H1 (cell line): ENCODE results near the gene NPIPB5. TPM values are rescaled to one million over a fixed set of nuclear protein-coding genes. Genes with fewer than 3 reads are reported as not detected.
"Not testable (repeated sequence)": the region's sequence is repeated elsewhere in the genome, so short reads cannot be mapped to it uniquely, and the experiment has no call there.

ENCODE experiments used
- CTCF ChIA-PET: fragments of 300-600 bp; sonication (Branson Sonifier 250); formaldehyde crosslinking; loops from one replicate; lab custom pipeline; 2021; ENCODE audit not compliant: partially characterized antibody; lab: Charles Lee
- POLR2A ChIA-PET: fragments of 300-600 bp; sonication (Branson Sonifier 250); formaldehyde crosslinking; loops from one replicate; lab custom pipeline; 2021; ENCODE audit warnings: inconsistent platforms; ENCODE audit not compliant: partially characterized antibody; lab: Charles Lee
- DNase-seq, 2 experiments: peaks; one replicate each; pipeline versions ENCODE4 v3.0.0 to v3.0.0-alpha.2; 2010 to 2022; ENCODE audit warnings: low spot score in 2 of 2, low read depth in 1 of 2, mixed read lengths in 1 of 2
- FAIRE-seq: peaks from 2 replicates; lab custom pipeline; 2011; peaks lifted over from hg19 to GRCh38; lab: Jason Lieb, UNC
- H2AFZ ChIP-seq: 2 replicates; pipeline ENCODE4 v1.8.1; 2012; ENCODE audit warnings: low read length, inconsistent platforms
- H2AK5ac ChIP-seq: 2 replicates; pipeline ENCODE4 v1.6.1; 2013; ENCODE audit warnings: low read depth, low read length
- H2BK120ac ChIP-seq: replicated peaks from 2 replicates; pipeline ENCODE3; 2013; ENCODE audit warnings: low read depth, low read length, inconsistent platforms
- H2BK12ac ChIP-seq: 2 replicates; pipeline ENCODE4 v1.6.1; 2013; ENCODE audit warnings: low read depth, low read length
- H2BK15ac ChIP-seq: 2 replicates; pipeline ENCODE4 v1.6.1; 2013; ENCODE audit warnings: low read length
- H2BK20ac ChIP-seq: 2 replicates; pipeline ENCODE4 v1.6.1; 2013; ENCODE audit warnings: low read length
- H2BK5ac ChIP-seq: 2 replicates; pipeline ENCODE4 v1.6.1; 2013; ENCODE audit warnings: low read depth, low read length
- H3K14ac ChIP-seq: 2 replicates; pipeline ENCODE4 v1.6.1; 2013; ENCODE audit warnings: inconsistent platforms; ENCODE audit not compliant: insufficient read length
- H3K18ac ChIP-seq: 2 replicates; pipeline ENCODE4 v1.6.1; 2013; ENCODE audit warnings: low read length; ENCODE audit errors: extremely low read depth
- H3K23ac ChIP-seq: 2 replicates; pipeline ENCODE4 v1.6.1; 2013; ENCODE audit warnings: inconsistent platforms; ENCODE audit not compliant: insufficient read length
- H3K23me2 ChIP-seq: 2 replicates; pipeline ENCODE4 v1.6.1; 2013; ENCODE audit warnings: low read depth, low read length
- H3K27ac ChIP-seq: 2 replicates; pipeline ENCODE4 v1.6.1; 2011; ENCODE audit warnings: low read depth, low read length, inconsistent platforms
- H3K27me3 ChIP-seq, 4 experiments: replicated peaks in 1 of 4; 1 replicate in 1 of 4; 2 replicates in 3 of 4; pipeline versions ENCODE4 v1.6.1 to v1.8.1; 2011 to 2013; ENCODE audit warnings: low read length in 3 of 4, mild to moderate bottlenecking in 3 of 4, inconsistent platforms in 2 of 4, mixed read lengths in 2 of 4, moderate library complexity in 1 of 4; ENCODE audit not compliant: control insufficient read depth in 3 of 4, insufficient read depth in 3 of 4; ENCODE audit errors: extremely low read depth in 1 of 4
- H3K36me3 ChIP-seq, 4 experiments: 2 replicates each; pipeline versions ENCODE4 v1.6.1 to v1.8.1; 2011 to 2013; ENCODE audit warnings: mild to moderate bottlenecking in 4 of 4, low read length in 3 of 4, moderate library complexity in 2 of 4, control low read depth in 1 of 4, inconsistent platforms in 1 of 4; ENCODE audit not compliant: insufficient read depth in 4 of 4, control insufficient read depth in 2 of 4
- H3K4ac ChIP-seq: replicated peaks from 2 replicates; pipeline ENCODE3; 2013; ENCODE audit warnings: low read length, low read depth, mixed read lengths, inconsistent platforms; ENCODE audit not compliant: insufficient read length
- H3K4me1 ChIP-seq, 4 experiments: replicated peaks in 1 of 4; 1 replicate in 1 of 4; 2 replicates in 3 of 4; pipeline versions ENCODE4 v1.6.1 to v1.8.1; 2011 to 2013; ENCODE audit warnings: low read length in 3 of 4, inconsistent platforms in 2 of 4, mixed read lengths in 1 of 4; ENCODE audit not compliant: insufficient read depth in 4 of 4, control insufficient read depth in 3 of 4
- H3K4me2 ChIP-seq, 2 experiments: 2 replicates each; pipeline versions ENCODE4 v1.6.1 to v1.8.1; 2011 to 2013; ENCODE audit warnings: low read depth in 2 of 2, low read length in 2 of 2, control low read depth in 1 of 2, inconsistent platforms in 1 of 2, mild to moderate bottlenecking in 1 of 2; ENCODE audit not compliant: insufficient read depth in 1 of 2
- H3K4me3 ChIP-seq, 4 experiments: fragments of 200-600, 300-600 bp in 1 of 4; sonication (generic), shearing (Covaris generic), sonication (Bioruptor Twin) in 1 of 4; 2 replicates each; pipeline versions ENCODE4 v1.5.1 to v1.8.1; 2011 to 2016; ENCODE audit warnings: low read length in 4 of 4, low read depth in 3 of 4, control low read depth in 2 of 4, inconsistent platforms in 2 of 4, mild to moderate bottlenecking in 2 of 4, mixed read lengths in 1 of 4, moderate library complexity in 1 of 4; ENCODE audit not compliant: insufficient read depth in 2 of 4; ENCODE audit errors: extremely low read depth in 1 of 4
- H3K56ac ChIP-seq: replicated peaks from 2 replicates; pipeline ENCODE3; 2013; ENCODE audit warnings: low read depth, mild to moderate bottlenecking, mixed read lengths, low read length, inconsistent platforms; ENCODE audit not compliant: insufficient read length
- H3K79me1 ChIP-seq: 2 replicates; pipeline ENCODE4 v1.6.1; 2013; ENCODE audit warnings: low read depth, low read length, control low read depth
- H3K79me2 ChIP-seq, 2 experiments: 2 replicates each; pipeline versions ENCODE4 v1.6.1 to v1.8.1; 2012 to 2013; ENCODE audit warnings: low read length in 2 of 2, mild to moderate bottlenecking in 2 of 2, inconsistent platforms in 1 of 2; ENCODE audit not compliant: insufficient read depth in 2 of 2, control insufficient read depth in 1 of 2
- H3K9ac ChIP-seq, 4 experiments: replicated peaks in 1 of 4; 1 replicate in 1 of 4; 2 replicates in 3 of 4; pipeline versions ENCODE4 v1.6.1 to v1.8.1; 2011 to 2013; ENCODE audit warnings: low read depth in 3 of 4, low read length in 3 of 4, control low read depth in 2 of 4, mild to moderate bottlenecking in 2 of 4, moderate library complexity in 2 of 4, inconsistent platforms in 1 of 4; ENCODE audit errors: extremely low read depth in 1 of 4
- H3K9me3 ChIP-seq, 2 experiments: 2 replicates each; pipeline versions ENCODE4 v1.6.1 to v1.8.1; 2012 to 2013; ENCODE audit warnings: mild to moderate bottlenecking in 2 of 2, moderate library complexity in 2 of 2, control low read depth in 1 of 2, inconsistent platforms in 1 of 2, low read depth in 1 of 2, low read length in 1 of 2, mixed read lengths in 1 of 2; ENCODE audit not compliant: insufficient read depth in 2 of 2
- H4K20me1 ChIP-seq, 2 experiments: replicated peaks in 1 of 2; 2 replicates each; pipeline versions ENCODE3 to v1.8.1; 2011 to 2013; ENCODE audit warnings: inconsistent platforms in 2 of 2, low read length in 2 of 2, mild to moderate bottlenecking in 1 of 2; ENCODE audit not compliant: insufficient read depth in 2 of 2, control insufficient read depth in 1 of 2
- H4K5ac ChIP-seq: 2 replicates; pipeline ENCODE4 v1.6.1; 2013; ENCODE audit warnings: low read length, low read depth, mixed read lengths, inconsistent platforms; ENCODE audit not compliant: insufficient read length
- H4K8ac ChIP-seq: 2 replicates; pipeline ENCODE4 v1.8.0; 2013; ENCODE audit warnings: mild to moderate bottlenecking, moderate library complexity, low read length, inconsistent platforms; ENCODE audit not compliant: insufficient read depth; ENCODE audit errors: extremely low read depth
- H4K91ac ChIP-seq: replicated peaks from 2 replicates; pipeline ENCODE3; 2013; ENCODE audit warnings: low read length, mixed read lengths, inconsistent platforms; ENCODE audit not compliant: insufficient read length
- WGBS, 2 experiments: shearing (Covaris generic) in 1 of 2; methylation state at CpG; one replicate each; pipeline versions ENCODE4 v1.1.6 to v1.1.7; 2013 to 2015; ENCODE audit warnings: low lambda C conversion rate in 2 of 2, mixed read lengths in 2 of 2, inconsistent platforms in 1 of 2, low coverage in 1 of 2, missing lambda C conversion rate in 1 of 2; ENCODE audit not compliant: insufficient replicate concordance in 2 of 2, insufficient coverage in 1 of 2, insufficient read length in 1 of 2; ENCODE audit errors: extremely low coverage in 1 of 2, missing lambda C conversion rate in 1 of 2; 5-methylcytosine and 5-hydroxymethylcytosine counted together
- long read RNA-seq, 2 experiments: library from RNA in 1 of 2; library from capped mRNA in 1 of 2; stranded (forward); transcript quantifications; one replicate each; pipeline ENCODE4 v2.0.0, GENCODE V29; 2021; ENCODE audit warnings: inconsistent platforms in 1 of 2
- polyA minus RNA-seq, 3 experiments: library from RNA; depleted of rRNA, polyadenylated mRNA; stranded (reverse); fragments of >200 nt; gene quantifications; 1 replicate in 2 of 3; 2 replicates in 1 of 3; pipeline ENCODE4 v1.2.3, GENCODE V29; 2011
- polyA plus RNA-seq, 7 experiments: library from polyadenylated mRNA; depleted of rRNA in 3 of 7; stranded (reverse) in 5 of 7; unstranded in 2 of 7; fragments of >200 nt in 5 of 7; fragments of 200-250 nt in 2 of 7; gene quantifications; 1 replicate in 5 of 7; 2 replicates in 1 of 7; 4 replicates in 1 of 7; pipeline versions ENCODE4 v1.2.1 to v1.2.3, GENCODE V29; 2011 to 2013; ENCODE audit warnings: missing spikeins in 2 of 7, mixed read lengths in 2 of 7
- total RNA-seq: library from RNA; stranded (reverse); fragmentation: NEBNext Ultra II Directional; extraction: Animal tissue kit (Norgen Biotek cat#: 25700); gene quantifications from 2 replicates; pipeline ENCODE4 v1.2.1, GENCODE V29; 2021

NPIPB5 gene
- total RNA-seq (128 and 141 TPM in 2 replicates), polyA plus RNA-seq (2011; rRNA removed) (96.7 and 98.7 TPM in 2 replicates), polyA minus RNA-seq (2011; rRNA and poly(A)+ RNA removed) (160 and 180 TPM in 2 replicates)
- polyA plus RNA-seq (2011; cell fraction: cytosol; rRNA removed) = 42.1 TPM
- polyA plus RNA-seq (2011; cell fraction: nucleus; rRNA removed) = 189 TPM
- 81.7 to 97.2 TPM (median 84.5 TPM) in 4 replicates for polyA plus RNA-seq (2012, experiment 1 of 2)
- 10.1 TPM for polyA plus RNA-seq (2012, experiment 2 of 2)
- 74.8 TPM for polyA plus RNA-seq (2013, experiment 1 of 2)
- 60.7 TPM for polyA plus RNA-seq (2013, experiment 2 of 2)
- 102 TPM for polyA minus RNA-seq (2011; cell fraction: cytosol; rRNA and poly(A)+ RNA removed)
- 200 TPM for polyA minus RNA-seq (2011; cell fraction: nucleus; rRNA and poly(A)+ RNA removed)
- long read RNA-seq, experiment 1, partial matches to known transcripts = 0 of 4 reads
- long read RNA-seq, experiment 1, other reads (novel, unspliced or antisense) = 4 of 4 reads
- long read RNA-seq, experiment 2, partial matches to known transcripts = 0 of 1 reads
- long read RNA-seq, experiment 2, other reads (novel, unspliced or antisense) = 1 of 1 reads

DNA sequence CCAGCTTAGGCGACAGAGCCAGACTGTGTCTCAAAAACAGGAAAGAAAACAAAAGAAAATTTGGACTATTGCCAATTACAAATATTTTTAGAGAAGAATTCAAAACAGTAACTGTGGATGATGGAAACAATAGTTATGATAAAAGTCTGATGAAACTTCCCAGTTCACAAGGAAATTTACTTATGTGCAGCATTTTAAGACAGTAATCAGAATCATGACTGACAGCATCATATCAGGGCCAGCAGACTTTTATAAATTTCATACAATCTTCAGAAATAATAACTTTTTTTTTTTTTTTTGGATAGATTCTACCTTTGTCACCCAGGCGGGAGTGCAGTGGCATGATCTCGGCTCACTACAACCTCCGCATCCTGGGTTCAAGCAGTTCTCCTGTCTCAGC lies at the start of gene NPIPB5:
TSS of gene NPIPB5 (plus strand) at position 301 of the 400 bp plus-strand sequence. CDS start 2,911 bp downstream, outside the sequence.
- H4K5ac ChIP-seq, H3K27me3 ChIP-seq, H3K4me2 ChIP-seq, H3K56ac ChIP-seq, DNase-seq, H4K8ac ChIP-seq, H3K79me1 ChIP-seq, H3K4ac ChIP-seq, H3K23ac ChIP-seq, H2AK5ac ChIP-seq, H3K36me3 ChIP-seq, H4K91ac ChIP-seq, H3K9ac ChIP-seq, H2BK120ac ChIP-seq, H3K27ac ChIP-seq, POLR2A ChIA-PET, CTCF ChIA-PET, H2AFZ ChIP-seq, H3K4me3 ChIP-seq, H3K14ac ChIP-seq, H4K20me1 ChIP-seq, H3K79me2 ChIP-seq, H2BK5ac ChIP-seq, H2BK15ac ChIP-seq, H2BK20ac ChIP-seq, H3K23me2 ChIP-seq, H2BK12ac ChIP-seq, FAIRE-seq, H3K9me3 ChIP-seq, H3K18ac ChIP-seq, H3K4me1 ChIP-seq: not testable (repeated sequence)
- no CpG with 5 or more reads among the region's 4 CpGs for whole genome bisulfite sequencing, 2 experiments
